ENCODE data around the gene UVSSA.

The UVSSA gene

GRCh38 chr4:1350169-1350520 is 3.1 kb downstream of the UVSSA start:
- no peak for FAIRE-seq

GRCh38 chr4:1351854-1352566 is 5.0 kb downstream of the UVSSA start:
- no peak for FAIRE-seq

DNA sequence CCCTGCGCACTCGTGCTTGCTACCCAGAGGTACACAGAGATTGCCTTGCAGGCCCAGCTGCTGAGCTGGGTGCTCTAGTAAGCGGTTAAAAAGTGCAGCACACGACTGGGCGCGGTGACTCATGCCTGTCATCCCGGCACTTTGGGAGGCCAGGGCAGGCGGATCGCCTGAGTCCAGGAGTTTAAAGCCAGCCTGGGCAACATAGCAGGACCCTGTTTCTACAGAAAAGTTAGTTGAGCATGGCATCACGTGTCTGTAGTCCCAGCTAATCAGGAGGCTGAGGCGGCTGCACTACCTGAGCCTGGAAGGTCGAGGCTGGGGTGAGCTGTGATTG is 5.5 kb downstream of the UVSSA start:
- no peak for FAIRE-seq

- no peak for FAIRE-seq
Measured at GRCh38 chr4:1353186-1354055, 6.4 kb downstream of the UVSSA start.

DNA sequence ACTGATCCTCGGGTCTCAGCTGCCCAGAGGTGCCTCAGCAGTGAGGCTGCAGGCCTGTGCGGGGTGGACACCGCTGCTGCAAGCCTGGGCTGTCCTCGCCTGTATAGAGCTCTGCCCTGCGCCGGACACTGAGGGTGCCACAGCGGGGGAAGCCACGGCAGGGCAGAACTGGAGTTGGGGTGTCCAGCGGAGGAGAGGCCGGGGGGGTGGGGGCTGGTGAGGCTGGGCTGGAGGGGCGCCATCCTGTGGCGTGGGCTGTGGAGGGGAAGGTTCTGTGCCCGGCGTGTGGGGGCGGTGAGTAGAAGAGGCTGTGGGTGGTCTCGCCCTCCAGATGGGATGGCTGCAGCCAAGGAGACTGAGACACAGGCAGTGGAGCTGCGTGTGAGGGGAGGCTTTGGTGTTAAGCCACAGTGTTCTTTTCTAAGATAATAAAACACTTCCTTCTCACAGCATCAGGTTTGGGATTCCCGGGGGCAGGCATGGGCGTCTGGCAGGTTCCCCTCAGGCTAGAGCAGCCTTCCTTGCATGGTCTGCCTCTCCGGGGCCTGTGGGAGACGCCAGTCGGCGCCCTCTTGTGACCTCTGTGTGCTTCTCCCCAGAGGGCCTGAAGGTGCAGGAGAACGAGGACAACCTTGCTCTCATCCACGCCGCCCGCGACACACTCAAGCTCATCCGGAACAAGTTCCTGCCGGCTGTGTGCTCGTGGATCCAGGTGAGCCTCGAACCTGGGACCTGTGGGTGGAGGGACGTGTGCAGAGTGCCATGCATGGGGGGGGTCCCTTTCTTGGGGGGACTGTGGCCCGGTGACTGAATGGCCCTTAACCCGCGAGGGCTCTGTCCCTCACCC is 7.4 kb downstream of the UVSSA start:
- no peak for FAIRE-seq

- FAIRE-seq, result no peak
Measured at GRCh38 chr4:1354983-1355275, 7.9 kb downstream of the UVSSA start.

DNA sequence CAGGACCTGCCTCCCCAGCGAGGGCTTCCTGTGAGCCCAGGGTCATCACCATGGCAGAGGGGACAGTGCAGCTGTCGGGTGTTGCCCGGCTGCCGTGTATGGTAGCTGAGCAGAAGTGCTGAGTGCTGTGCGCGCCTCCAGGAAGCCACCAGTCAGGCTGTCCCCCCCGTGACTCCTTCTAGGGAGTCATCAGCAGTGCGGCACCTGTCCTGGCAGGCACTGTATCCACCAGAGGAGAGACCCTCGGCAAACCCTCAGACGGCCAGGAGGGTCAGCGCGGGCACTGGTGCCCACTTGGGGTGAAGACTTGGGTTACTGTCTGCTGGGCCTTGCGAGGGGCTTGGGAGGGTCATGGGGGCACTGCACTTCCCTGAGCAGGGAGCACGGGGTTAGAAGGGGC is 8.4 kb downstream of the UVSSA start:
- no peak for FAIRE-seq

DNA sequence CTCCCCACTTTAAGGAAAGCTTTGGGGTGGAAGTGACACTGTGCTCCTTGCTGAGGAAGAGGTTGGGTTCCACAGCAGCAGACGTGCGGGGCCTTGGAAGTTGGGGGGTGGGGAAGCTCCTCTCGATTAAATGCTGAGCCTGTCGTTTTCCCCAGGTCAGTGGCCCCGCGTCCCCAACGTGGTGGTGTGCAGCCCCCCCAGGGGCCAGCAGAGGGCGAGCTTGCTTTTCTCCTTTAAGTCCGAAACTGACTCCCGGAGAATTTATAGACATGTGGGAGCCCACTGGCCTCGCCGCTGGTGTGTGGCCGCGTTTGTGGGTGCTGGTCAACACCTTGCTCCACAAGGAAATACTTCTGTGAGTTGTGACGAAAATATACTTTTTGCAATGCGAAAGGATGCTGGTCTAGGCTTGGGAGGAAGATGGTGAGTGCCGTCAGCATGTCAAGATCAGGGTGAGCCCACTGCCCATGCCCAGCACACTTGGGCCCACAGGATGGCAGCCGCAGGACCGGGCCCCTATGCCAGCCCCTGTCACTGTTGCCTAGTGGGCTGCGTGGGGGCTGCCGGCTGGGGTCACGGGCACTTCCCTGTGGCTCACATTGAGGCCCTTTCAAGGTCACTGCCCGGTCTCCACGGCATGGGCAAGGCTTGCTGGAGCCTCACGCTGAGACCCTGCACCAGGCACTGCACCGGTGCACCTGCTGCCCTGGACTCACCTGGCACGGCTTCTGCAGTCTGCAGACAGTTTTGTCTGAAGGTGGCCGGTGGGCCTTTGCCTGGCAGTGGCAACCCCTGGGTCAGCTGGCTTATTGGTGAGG is 9.4 kb downstream of the UVSSA start:
- FAIRE-seq, result no peak

GRCh38 chr4:1357356-1358248 is 10.6 kb downstream of the UVSSA start:
- FAIRE-seq, result no peak

DNA sequence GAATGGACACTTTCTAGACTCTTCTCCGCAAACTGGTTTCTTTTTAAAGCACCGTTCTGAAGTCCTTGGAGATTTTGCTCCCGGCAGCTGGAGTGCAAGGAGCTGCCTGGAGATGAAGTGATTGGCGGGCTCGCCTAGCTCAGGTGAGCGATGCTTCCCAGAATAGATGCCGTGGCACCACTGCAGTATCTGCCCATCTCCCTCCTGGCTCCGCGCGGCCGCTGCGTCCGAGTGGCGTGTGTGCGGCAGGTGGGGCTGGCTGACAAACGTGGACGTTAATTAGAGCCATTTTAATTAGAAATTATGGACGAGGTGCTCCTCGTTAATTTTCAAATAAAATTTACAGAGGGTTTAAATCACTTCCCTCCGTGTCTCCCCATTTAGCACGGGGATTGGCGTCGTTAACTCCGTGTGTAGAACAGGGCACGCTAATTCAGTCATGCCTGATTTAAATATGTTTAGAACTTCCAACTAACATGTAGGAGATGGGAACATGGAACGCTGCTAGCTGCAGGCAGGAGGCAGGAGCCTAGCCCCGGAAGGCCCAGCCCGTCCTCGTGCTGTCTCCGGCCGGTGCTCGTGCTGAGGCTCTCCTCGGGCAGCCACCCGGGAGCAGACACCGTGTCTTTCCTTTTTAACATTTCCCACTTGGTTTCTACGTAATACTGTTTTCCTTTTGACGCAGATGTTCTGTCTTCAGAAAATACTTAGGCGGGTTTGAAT is 11.6 kb downstream of the UVSSA start:
- FAIRE-seq, result no peak

- FAIRE-seq, result no peak
Measured at GRCh38 chr4:1359144-1359501, 12.1 kb downstream of the UVSSA start.

DNA sequence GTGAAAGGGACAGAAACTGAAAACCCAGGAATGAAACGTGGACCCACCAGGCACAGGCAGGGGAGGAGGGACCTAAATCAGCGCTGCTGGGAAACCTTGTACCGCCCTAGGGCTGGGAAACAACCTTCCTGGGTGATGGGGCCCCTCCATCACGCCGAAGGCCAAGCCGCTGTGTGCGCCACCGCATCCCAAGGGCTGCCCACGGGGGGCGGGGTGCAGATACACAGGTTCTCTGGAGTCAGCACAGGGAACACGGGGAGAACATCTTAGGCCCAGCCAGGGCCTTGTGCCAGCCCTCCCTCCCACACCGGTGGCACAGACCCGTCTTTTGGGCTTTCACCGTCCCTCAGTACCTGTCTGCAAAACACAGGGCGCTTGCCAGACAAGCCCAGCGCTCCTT is 13.0 kb downstream of the UVSSA start:
- FAIRE-seq, result no peak

DNA sequence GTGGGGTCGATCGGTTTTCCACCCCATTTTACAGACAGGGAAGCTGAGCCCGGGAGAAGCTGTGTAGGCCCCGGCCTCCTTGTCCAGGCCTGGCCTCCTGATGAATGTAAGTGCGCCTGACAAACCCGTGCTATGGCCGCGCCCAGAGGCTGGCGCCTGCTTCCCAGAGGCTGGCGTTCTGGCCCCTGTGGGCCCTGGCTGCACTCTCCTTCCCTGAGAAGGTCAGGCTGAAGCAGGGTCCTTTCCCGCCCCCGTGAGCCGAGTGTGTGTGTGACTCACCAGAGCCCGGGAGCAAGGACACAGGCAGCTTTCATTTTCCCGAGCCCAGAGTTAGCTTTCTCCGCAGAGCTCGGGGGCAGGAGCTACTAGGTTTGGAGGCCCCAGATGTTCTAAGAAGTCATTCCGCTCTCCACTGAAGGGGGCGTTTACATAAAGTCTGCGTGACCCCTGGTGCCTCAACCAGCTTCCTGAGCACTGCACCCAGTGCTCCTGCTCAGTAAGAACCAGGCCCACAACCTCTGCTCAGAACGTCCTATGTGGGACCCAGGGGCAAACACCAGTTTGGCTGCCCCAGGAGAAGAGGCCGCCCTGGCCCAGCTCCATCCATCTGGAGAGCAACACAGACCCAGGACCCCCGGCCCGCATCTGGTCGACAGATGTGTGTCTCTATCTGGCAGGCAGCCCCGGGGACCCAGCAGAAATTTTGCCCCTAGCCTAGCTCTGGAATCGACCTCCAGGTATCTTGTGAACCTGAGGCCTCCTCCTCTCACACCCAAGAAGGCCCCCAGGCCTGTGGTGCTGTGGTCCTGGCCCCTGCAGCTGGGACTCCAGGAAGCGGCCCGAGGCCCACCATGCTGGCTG is 13.6 kb downstream of the UVSSA start:
- FAIRE-seq, result no peak

DNA sequence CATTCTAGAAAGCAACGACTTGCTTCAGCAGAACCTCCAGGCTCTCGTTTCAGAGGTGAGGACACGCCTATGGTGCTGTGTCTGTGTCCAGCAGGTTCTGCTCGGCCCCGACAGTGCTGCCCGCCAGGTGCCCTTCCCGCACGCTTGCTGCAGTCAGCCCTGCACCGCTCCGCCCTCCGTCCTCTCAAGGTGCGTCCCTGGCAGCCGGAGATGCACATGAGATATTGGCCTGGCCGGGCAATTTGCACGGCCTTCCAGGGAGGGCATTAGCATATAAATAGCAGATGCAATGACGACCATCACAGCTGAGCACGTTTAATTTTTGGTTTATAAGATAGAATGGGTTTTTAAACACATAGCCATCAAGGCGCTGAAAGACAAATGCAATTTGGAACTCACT is 14.4 kb downstream of the UVSSA start:
- FAIRE-seq, result no peak

- no peak for FAIRE-seq
Measured at GRCh38 chr4:1362046-1362445, 15.0 kb downstream of the UVSSA start.

- FAIRE-seq, result no peak
Measured at GRCh38 chr4:1362521-1362920, 15.5 kb downstream of the UVSSA start.

- FAIRE-seq, result no peak
Measured at GRCh38 chr4:1363513-1363912, 16.5 kb downstream of the UVSSA start.

DNA sequence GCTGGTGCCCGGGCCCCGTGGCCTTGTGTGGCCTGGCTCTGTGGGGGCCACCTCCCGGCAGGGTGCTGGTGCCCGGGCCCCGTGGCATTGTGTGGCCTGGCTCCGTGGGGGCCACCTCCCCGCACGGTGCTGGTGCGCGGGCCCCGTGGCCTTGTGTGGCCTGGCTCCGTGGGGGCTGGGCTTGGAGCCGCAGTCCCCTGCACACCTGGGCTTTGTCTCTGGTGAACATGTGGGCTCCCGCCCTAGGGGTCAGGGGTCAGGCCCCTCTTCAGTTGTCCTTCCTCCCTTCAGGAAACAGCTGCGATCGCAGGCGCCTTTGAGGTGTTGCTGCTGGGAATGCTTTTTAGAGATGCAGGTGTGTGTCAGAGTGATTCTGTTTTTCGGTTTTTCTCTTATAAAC is 17.2 kb downstream of the UVSSA start:
- no peak for FAIRE-seq

GRCh38 chr4:1364748-1365147 is 17.7 kb downstream of the UVSSA start:
- FAIRE-seq, result no peak
